Upper lobe of left lung (tissue), 6 donors: ENCODE measurements around the gene SECISBP2L. TPM values are rescaled to one million over a fixed set of nuclear protein-coding genes. Genes with fewer than 3 reads are reported as not detected.
A peak's percentile ranks its signal among the peaks of the same experiment; 100 is the strongest.

ENCODE experiments used
- ATAC-seq, 2 donors: fragments of 200-7000 bp; cut with Tn5 transposase; one replicate each; pipeline ENCODE4 v1.9.1; 2022; ENCODE audit warnings: mild to moderate bottlenecking in 2 of 2, moderate library complexity in 2 of 2; ENCODE audit not compliant: low FRiP score in 2 of 2
- DNase-seq, 2 donors: peaks; one replicate each; pipeline ENCODE4 v3.0.0-alpha.2; 2019 to 2020
- H3K27ac ChIP-seq, 4 donors: fragments of 200-600 bp; sonication (generic); one replicate each; pipeline ENCODE4 v1.5.1; 2016 to 2019
- H3K27me3 ChIP-seq, 4 donors: fragments of 200-600 bp; sonication (generic); one replicate each; pipeline ENCODE4 v1.5.1; 2017 to 2019
- H3K36me3 ChIP-seq, 4 donors: fragments of 200-600 bp; sonication (generic); one replicate each; pipeline ENCODE4 v1.5.1; 2016 to 2019
- H3K4me1 ChIP-seq, 4 donors: fragments of 200-600 bp; sonication (generic); one replicate each; pipeline ENCODE4 v1.5.1; 2018 to 2019
- H3K4me3 ChIP-seq, 4 donors: fragments of 200-600 bp; sonication (generic); one replicate each; pipeline ENCODE4 v1.5.1; 2017 to 2019; ENCODE audit warnings: mild to moderate bottlenecking in 2 of 4, moderate library complexity in 1 of 4
- H3K9me3 ChIP-seq, 4 donors: fragments of 200-600 bp; sonication (generic); one replicate each; pipeline ENCODE4 v1.5.1; 2018 to 2019
- EP300 ChIP-seq, 4 donors: sonication (generic); formaldehyde crosslinking; IDR thresholded peaks; one replicate each; pipeline ENCODE4 v1.5.1; 2017; ENCODE audit warnings: antibody characterized with exemption in 4 of 4, control low read depth in 2 of 4
- POLR2A ChIP-seq, 4 donors: fragments of 450-650 bp; IDR thresholded peaks; one replicate each; pipeline ENCODE4 v1.5.1; 2016 to 2017; ENCODE audit warnings: antibody characterized with exemption in 4 of 4, mild to moderate bottlenecking in 2 of 4
- POLR2AphosphoS5 ChIP-seq, 2 donors: sonication (generic); formaldehyde crosslinking; IDR thresholded peaks; one replicate each; pipeline ENCODE4 v1.5.1; 2017; ENCODE audit warnings: antibody characterized with exemption in 2 of 2
- WGBS, 2 donors: methylation state at CpG; one replicate each; pipeline ENCODE4 v1.1.5; 2017 to 2018; 5-methylcytosine and 5-hydroxymethylcytosine counted together
- total RNA-seq, 6 donors: library from RNA; depleted of rRNA in 4 of 6; stranded (reverse); fragments of >200 nt in 4 of 6; gene quantifications; one replicate each; pipeline versions ENCODE4 v1.1.0 to v1.2.1, GENCODE V29; 2016 to 2021
- TF ChIP-seq, protein P1 (sequence below), 6 experiments: fragments of 450-650 bp in 4 of 6; fragments of 200-600 bp in 2 of 6; sonication (generic) in 2 of 6; IDR thresholded peaks; one replicate each; pipeline ENCODE4 v1.5.1; 2016 to 2019; ENCODE audit warnings: antibody characterized with exemption in 6 of 6
- donor health status: DM: no; HTN: no; CAD: no; lungs with moderate emphysema.
- donor health status: DM: no; HTN: yes; CAD: no; lungs with severe emphysema.

SECISBP2L gene
- total RNA-seq, 6 donors from 2014 or later: 71.4 to 286 (median 155) TPM

DNA sequence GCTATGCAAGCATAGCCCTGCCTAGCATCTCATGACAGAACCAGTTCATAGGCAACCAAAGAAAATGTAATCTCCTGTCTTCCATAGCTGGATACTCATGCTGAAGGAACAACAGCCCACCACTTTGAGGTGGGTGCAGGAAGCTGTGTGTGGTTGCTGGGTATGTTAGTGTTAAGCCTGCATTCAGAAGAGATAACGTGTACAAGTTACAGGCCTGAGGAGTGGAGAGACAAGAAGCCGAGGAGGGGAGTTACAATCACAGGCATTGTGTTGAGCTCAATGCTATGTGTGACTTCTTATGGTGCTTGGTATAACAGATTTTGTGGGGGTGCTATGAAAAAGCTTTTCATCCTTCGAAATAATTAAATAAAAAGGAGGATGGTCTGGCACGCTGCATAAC, 42.8 kb upstream of the SECISBP2L start:
- ATAC-seq (no peak), DNase-seq (no peak)
- H3K27me3 ChIP-seq: no peaks in the 10 kb centered on the region
- WGBS, 2 donors: 86 to 91% methylated on average over 4 of the region's 4 CpGs
- no peaks in the 10 kb centered on the region for H3K9me3 ChIP-seq
- no peaks in the 10 kb centered on the region for H3K36me3 ChIP-seq
- peaks cover 0 to 15% (median 2%) of the 10 kb centered on the region in 4 donors for H3K4me1 ChIP-seq
- H3K4me3 ChIP-seq: no peak overlapping the region
- TF ChIP-seq EP300 (IDR thresholded peaks at IDR 0.05) (no peak), POLR2A (IDR thresholded peaks at IDR 0.05) (no peak), POLR2AphosphoS5 (IDR thresholded peaks at IDR 0.05) (no peak)
- TF ChIP-seq, protein P1, sequence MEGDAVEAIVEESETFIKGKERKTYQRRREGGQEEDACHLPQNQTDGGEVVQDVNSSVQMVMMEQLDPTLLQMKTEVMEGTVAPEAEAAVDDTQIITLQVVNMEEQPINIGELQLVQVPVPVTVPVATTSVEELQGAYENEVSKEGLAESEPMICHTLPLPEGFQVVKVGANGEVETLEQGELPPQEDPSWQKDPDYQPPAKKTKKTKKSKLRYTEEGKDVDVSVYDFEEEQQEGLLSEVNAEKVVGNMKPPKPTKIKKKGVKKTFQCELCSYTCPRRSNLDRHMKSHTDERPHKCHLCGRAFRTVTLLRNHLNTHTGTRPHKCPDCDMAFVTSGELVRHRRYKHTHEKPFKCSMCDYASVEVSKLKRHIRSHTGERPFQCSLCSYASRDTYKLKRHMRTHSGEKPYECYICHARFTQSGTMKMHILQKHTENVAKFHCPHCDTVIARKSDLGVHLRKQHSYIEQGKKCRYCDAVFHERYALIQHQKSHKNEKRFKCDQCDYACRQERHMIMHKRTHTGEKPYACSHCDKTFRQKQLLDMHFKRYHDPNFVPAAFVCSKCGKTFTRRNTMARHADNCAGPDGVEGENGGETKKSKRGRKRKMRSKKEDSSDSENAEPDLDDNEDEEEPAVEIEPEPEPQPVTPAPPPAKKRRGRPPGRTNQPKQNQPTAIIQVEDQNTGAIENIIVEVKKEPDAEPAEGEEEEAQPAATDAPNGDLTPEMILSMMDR (IDR thresholded peaks at IDR 0.05): no peak
- H3K27ac ChIP-seq: no peak overlapping the region

DNA sequence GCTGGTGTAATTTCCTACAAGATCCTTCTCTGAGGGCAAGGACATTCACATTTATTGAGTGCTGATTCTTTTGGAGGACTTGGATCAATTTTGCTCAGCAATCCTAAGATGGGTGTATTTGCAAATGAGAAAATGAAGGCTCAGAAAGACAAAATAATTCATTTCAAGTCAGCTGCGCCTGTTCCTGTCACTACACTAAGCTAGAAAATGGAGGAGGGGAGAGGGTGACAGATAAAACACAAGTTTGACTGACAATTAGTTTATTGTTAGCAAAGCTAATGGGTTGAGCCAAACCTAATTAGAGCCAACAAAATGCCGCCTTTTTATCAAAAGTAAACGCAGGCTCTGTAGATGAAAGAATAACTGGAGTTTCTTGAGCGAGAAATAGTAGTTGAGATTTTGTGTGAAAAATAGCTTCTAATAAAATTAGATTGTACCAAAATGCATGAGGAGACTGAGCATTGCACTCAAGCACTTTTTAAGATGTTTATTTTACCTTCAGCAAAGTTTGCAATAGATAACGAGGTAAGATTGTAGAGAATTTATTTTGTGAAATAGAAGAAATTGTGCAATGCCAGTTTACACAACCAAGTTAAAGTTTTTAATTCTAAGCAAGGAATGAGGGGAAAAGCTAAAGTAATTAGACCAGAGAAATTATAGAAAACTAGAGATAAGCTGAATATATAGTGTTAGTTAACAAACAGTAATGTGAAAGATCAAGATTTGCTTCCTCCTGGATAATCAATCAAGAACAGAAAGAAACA, 39.6 kb upstream of the SECISBP2L start:
- no peaks in the 10 kb centered on the region for H3K9me3 ChIP-seq
- H3K4me1 ChIP-seq: peaks cover 6 to 28% (median 9%) of the 10 kb centered on the region in 4 donors
- WGBS, 2 donors: 49 to 50% methylated on average over 5 of the region's 5 CpGs
- H3K27me3 ChIP-seq: no peaks in the 10 kb centered on the region
- H3K27ac ChIP-seq: peak overlapping the region in 2 of 4 donors; percentile 74 to 82
- DNase-seq: no peak
- H3K36me3 ChIP-seq: no peaks in the 10 kb centered on the region
- no peak for TF ChIP-seq EP300 (IDR thresholded peaks at IDR 0.05)
- TF ChIP-seq, protein P1 (IDR thresholded peaks at IDR 0.05): no peak
- no peak for TF ChIP-seq POLR2AphosphoS5 (IDR thresholded peaks at IDR 0.05)
- no peak for TF ChIP-seq POLR2A (IDR thresholded peaks at IDR 0.05)
- ATAC-seq: no peak
- H3K4me3 ChIP-seq: no peak overlapping the region

DNA sequence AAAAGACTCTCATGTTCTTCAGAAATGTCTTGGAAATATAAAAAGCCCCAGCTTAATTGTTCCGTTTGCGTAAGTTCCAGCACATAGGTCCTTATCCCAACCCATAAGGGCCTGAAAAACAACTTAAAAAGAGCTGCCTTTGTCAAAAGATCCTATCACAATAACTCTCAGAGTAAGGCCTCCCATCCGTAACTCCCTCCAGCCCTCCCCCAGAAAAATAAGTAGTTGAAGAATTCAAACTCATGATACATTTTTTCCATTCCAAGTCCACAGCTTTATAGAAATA, 38.0 kb upstream of the SECISBP2L start:
- WGBS, 2 donors: 66 to 84% methylated on average over 3 of the region's 3 CpGs
- TF ChIP-seq EP300 (IDR thresholded peaks at IDR 0.05): no peak
- peaks cover 6 to 28% (median 9%) of the 10 kb centered on the region in 4 donors for H3K4me1 ChIP-seq
- no peak overlapping the region for H3K4me3 ChIP-seq
- ATAC-seq (peak in 1 of 2 donors; percentile 26), DNase-seq (no peak)
- H3K27ac ChIP-seq: peak overlapping the region in 2 of 4 donors; percentile 74 to 82
- no peaks in the 10 kb centered on the region for H3K27me3 ChIP-seq
- H3K9me3 ChIP-seq: no peaks in the 10 kb centered on the region
- no peaks in the 10 kb centered on the region for H3K36me3 ChIP-seq

DNA sequence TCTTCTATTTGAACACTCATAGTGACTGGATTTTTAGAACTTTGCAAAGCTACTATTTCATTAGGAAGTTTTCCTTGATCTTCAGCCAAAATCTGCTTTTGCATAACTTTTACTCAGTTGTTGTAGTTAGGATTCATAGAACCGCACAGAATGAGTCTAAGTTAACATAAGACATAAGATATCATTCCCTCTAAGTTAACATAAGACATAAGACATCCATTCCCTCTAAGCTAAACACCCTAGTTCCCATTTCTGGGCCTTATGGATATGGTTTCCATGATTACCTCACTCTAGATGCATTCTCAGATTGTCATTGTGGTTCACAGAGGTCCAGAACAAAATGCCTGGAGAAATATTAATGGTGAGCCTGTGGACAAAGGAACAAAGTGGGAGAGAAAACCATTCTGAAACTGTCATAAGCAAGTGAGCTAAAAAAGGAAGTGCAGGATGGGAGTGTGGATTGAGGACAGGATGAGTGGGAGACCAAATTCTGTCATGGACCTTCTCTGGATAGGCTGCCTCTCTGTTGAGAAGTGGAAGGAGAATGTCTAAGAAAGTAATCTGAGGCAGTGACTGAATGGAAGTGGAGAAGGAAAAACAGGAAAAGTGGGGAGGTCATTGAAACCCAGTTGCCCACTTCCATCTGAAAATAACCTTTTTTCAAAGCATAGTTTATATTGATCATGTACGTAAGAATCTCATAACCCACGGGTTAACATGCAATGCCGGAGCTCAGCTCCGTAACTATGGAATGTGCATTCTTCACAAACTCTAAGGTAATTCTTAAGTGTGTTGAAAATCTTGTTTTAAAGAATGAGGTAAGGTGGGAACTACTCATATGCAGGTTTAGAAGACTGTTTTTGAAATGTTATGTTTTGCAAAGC, 37.4 kb upstream of the SECISBP2L start:
- Histone ChIP-seq H3K4me1 (peaks cover 6 to 28% (median 9%) of the 10 kb centered on the region in 4 donors), H3K27me3 (no peaks in the 10 kb centered on the region), H3K9me3 (no peaks in the 10 kb centered on the region), H3K4me3 (no peak overlapping the region), H3K36me3 (no peaks in the 10 kb centered on the region), H3K27ac (peak overlapping the region; percentile 22 to 82 (median 54))
- peak in 1 of 4 donors; percentile 28 for TF ChIP-seq POLR2A (IDR thresholded peaks at IDR 0.05)
- TF ChIP-seq, protein P1 (IDR thresholded peaks at IDR 0.05): no peak
- WGBS, 2 donors: 64 to 65% methylated on average over 5 of the region's 5 CpGs
- DNase-seq (no peak), ATAC-seq (peak in 1 of 2 donors; percentile 74)

DNA sequence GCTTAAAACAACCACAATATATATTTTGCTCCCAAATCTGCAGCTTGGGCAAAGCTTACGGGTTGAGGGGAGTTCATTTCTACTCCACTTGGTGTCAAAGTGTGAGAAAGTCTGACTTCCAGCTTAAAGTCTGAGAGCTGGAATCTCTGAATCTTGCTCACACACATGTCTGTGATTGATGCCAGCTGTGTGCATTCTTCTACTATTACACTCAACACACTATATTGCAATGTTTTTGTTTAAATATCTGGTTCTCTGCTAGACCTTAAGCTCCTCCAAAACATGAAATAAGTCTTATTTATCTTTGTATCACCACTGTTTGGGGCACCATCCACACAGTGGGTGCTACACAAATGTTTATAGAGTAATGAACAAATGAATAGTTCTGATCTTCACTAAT, 36.7 kb upstream of the SECISBP2L start:
- ATAC-seq (no peak), DNase-seq (no peak)
- Histone ChIP-seq H3K27me3 (no peaks in the 10 kb centered on the region), H3K9me3 (no peaks in the 10 kb centered on the region), H3K36me3 (no peaks in the 10 kb centered on the region), H3K4me3 (no peak overlapping the region), H3K4me1 (peaks cover 6 to 28% (median 9%) of the 10 kb centered on the region in 4 donors), H3K27ac (peak overlapping the region in 3 of 4 donors; percentile 22 to 82 (median 74))
- TF ChIP-seq, protein P1 (IDR thresholded peaks at IDR 0.05): no peak
- TF ChIP-seq EP300 (IDR thresholded peaks at IDR 0.05) (no peak), POLR2A (IDR thresholded peaks at IDR 0.05) (no peak), POLR2AphosphoS5 (IDR thresholded peaks at IDR 0.05) (no peak)
- 78 to 81% methylated on average over 1 of the region's 1 CpG for WGBS, 2 donors
